ENCODE measurements around the gene SPOPL. TPM values are rescaled to one million over a fixed set of nuclear protein-coding genes. Genes with fewer than 3 reads are reported as not detected.

SPOPL gene
- total RNA-seq, 1 experiment from 2014 or later, result 15.8 TPM

DNA sequence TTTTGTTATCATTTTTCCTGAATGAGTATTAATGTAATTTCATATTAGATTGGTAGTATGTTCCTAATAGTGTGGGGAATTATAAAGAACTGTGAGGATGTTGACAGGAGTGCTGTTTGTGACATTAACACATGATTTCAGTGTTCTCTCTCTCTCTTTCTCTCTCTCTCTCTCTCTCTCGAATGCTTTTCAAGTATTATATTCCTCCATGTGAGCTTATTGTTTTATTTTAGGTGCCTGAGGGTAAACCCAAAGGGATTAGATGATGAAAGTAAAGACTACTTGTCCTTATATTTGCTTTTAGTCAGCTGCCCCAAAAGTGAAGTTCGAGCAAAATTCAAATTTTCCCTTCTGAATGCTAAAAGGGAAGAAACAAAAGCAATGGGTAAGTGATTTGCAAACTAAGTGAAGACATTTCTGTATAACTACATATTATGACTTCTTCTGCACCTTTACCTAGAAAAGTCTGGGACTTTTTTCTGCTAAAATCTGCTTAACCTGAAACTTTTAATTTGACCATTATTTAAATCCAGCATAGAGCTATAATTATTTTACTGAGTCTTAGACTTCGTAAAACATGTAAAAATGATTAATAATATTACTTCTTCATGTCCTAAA is 49.2 kb downstream of the SPOPL start:
- Mint-ChIP-seq H3K27ac (ENCODE audit: low read depth, unreplicated experiment) (no peak overlapping the region), H3K4me3 (ENCODE audit: unreplicated experiment) (no peak overlapping the region), H3K9me3 (ENCODE audit: unreplicated experiment) (no peaks in the 10 kb centered on the region), H3K4me1 (ENCODE audit: insufficient read depth, unreplicated experiment) (peaks cover 11% of the 10 kb centered on the region), H3K27me3 (ENCODE audit: insufficient read depth, unreplicated experiment) (no peaks in the 10 kb centered on the region), H3K36me3 (ENCODE audit: insufficient read depth, unreplicated experiment) (peaks cover 12% of the 10 kb centered on the region)
- ChIA-PET POLR2A (no interaction called here), CTCF (interaction anchor here (0.6 to 0.7 kb wide), 2 partner anchors 171 to 625 kb away, joined by 3 read pairs; no protein-coding TSS in a partner anchor)
- intact Hi-C loops (cut with micrococcal nuclease), result no loop called here
- no TSS peak for BruUV-seq (replicated peaks)
- TF ChIP-seq, protein P1, sequence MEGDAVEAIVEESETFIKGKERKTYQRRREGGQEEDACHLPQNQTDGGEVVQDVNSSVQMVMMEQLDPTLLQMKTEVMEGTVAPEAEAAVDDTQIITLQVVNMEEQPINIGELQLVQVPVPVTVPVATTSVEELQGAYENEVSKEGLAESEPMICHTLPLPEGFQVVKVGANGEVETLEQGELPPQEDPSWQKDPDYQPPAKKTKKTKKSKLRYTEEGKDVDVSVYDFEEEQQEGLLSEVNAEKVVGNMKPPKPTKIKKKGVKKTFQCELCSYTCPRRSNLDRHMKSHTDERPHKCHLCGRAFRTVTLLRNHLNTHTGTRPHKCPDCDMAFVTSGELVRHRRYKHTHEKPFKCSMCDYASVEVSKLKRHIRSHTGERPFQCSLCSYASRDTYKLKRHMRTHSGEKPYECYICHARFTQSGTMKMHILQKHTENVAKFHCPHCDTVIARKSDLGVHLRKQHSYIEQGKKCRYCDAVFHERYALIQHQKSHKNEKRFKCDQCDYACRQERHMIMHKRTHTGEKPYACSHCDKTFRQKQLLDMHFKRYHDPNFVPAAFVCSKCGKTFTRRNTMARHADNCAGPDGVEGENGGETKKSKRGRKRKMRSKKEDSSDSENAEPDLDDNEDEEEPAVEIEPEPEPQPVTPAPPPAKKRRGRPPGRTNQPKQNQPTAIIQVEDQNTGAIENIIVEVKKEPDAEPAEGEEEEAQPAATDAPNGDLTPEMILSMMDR (IDR thresholded peaks at IDR 0.05; ENCODE audit: unreplicated experiment), result no peak
- DNase-seq (ENCODE audit: unreplicated experiment), result no peak

DNA sequence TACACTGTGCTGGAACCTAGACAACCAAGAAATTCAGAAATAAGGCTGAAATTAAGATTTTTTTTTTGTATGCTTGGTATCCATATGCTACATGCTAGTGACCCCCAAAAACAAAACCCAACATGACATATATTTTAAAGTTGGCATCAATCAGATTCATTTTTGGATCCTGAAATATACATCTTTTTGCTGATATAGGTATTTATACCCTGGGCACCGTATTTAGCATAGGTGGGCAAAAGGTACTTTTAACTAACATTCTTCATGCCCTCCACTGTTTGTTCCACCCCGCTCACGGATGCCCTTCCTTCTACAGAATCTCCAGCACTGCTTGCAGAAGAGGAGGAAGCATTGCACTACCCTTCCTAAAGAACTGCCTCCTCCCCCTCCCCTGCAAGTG is 52.6 kb downstream of the SPOPL start:
- H3K9me3 Mint-ChIP-seq (ENCODE audit: unreplicated experiment), result no peaks in the 10 kb centered on the region

DNA sequence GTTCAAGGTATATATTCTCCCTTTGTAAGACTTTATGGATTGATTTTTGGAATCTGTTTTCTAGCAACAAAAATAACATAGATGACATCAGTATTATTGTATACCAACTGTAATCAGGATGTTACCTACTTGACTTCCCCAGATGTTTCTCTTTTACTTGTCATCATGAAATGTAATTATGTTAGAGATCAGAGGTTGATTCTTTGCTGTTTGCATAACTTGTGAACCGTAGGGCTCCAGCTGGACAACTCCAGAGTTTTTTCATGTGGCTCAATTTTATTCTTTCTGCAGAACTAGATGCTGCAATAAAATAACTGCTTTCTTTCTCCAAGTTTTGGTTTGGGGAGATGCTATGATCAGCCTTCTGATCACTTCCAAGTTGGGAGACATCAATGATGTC is 58.1 kb downstream of the SPOPL start:
- Mint-ChIP-seq H3K36me3 (ENCODE audit: insufficient read depth, unreplicated experiment) (peaks cover 50% of the 10 kb centered on the region), H3K9me3 (ENCODE audit: unreplicated experiment) (no peaks in the 10 kb centered on the region), H3K27me3 (ENCODE audit: insufficient read depth, unreplicated experiment) (no peaks in the 10 kb centered on the region), H3K4me3 (ENCODE audit: unreplicated experiment) (no peak overlapping the region), H3K27ac (ENCODE audit: low read depth, unreplicated experiment) (no peak overlapping the region), H3K4me1 (ENCODE audit: insufficient read depth, unreplicated experiment) (no peaks in the 10 kb centered on the region)
- no TSS peak for BruUV-seq (replicated peaks)
- ChIA-PET CTCF (interaction anchor here (0.6 kb wide), 1 partner anchor 198 kb away, joined by 3 read pairs; no protein-coding TSS in a partner anchor), POLR2A (interaction anchor here (0.9 kb wide), 1 partner anchor 59 kb away, joined by 4 read pairs; no protein-coding TSS in a partner anchor)
- TF ChIP-seq, protein P1 (IDR thresholded peaks at IDR 0.05; ENCODE audit: unreplicated experiment), result no peak
- DNase-seq (ENCODE audit: unreplicated experiment), result no peak
- intact Hi-C loops (cut with micrococcal nuclease), result no loop called here

More for the DNA sequence above, 52.6 kb downstream of the SPOPL start:
- peaks cover 7% of the 10 kb centered on the region for H3K4me1 Mint-ChIP-seq (ENCODE audit: insufficient read depth, unreplicated experiment)
- no peak overlapping the region for H3K4me3 Mint-ChIP-seq (ENCODE audit: unreplicated experiment)
- no TSS peak for BruUV-seq (replicated peaks)
- TF ChIP-seq, protein P1 (IDR thresholded peaks at IDR 0.05; ENCODE audit: unreplicated experiment), result no peak
- CTCF ChIA-PET, result interaction anchor here (0.6 kb wide), 1 partner anchor 350 kb away, joined by 3 read pairs; no protein-coding TSS in a partner anchor
- peaks cover 12% of the 10 kb centered on the region for H3K36me3 Mint-ChIP-seq (ENCODE audit: insufficient read depth, unreplicated experiment)
- intact Hi-C loops (cut with micrococcal nuclease), result no loop called here
- no peaks in the 10 kb centered on the region for H3K27me3 Mint-ChIP-seq (ENCODE audit: insufficient read depth, unreplicated experiment)
- no peak for DNase-seq (ENCODE audit: unreplicated experiment)
- H3K27ac Mint-ChIP-seq (ENCODE audit: low read depth, unreplicated experiment), result no peak overlapping the region
- POLR2A ChIA-PET, result interaction anchor here (1.2 kb wide), 1 partner anchor 29 kb away, joined by 3 read pairs; no protein-coding TSS in a partner anchor

DNA sequence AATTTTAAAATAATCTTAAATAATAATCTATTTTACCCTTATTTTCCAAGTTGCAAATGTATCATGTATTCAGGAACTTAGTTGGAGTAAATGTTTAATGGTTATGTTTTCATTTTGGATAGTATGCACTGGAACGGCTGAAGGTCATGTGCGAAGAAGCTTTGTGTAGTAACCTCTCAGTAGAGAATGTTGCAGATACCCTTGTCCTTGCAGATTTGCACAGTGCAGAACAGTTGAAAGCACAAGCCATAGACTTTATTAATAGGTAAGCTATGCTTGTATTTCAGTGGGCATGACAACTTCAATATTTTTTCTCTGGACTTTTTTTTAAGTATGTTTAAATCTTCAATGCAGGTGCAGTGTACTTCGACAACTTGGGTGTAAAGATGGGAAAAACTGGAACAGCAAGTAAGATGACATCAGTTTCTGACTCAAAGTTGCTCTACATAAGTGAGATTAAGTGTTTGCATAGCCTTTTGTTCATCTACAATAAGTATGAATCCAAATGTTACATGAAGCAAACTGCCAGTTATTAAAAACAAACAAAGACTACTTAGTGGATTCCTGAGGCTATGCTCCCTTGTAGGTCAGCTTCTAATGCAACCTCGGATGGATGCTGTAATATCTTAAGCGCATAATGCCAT is 63.1 kb downstream of the SPOPL start:
- no peak for DNase-seq (ENCODE audit: unreplicated experiment)
- TF ChIP-seq, protein P1 (IDR thresholded peaks at IDR 0.05; ENCODE audit: unreplicated experiment), result no peak
- no peaks in the 10 kb centered on the region for H3K9me3 Mint-ChIP-seq (ENCODE audit: unreplicated experiment)
- H3K27me3 Mint-ChIP-seq (ENCODE audit: insufficient read depth, unreplicated experiment), result no peaks in the 10 kb centered on the region
- H3K36me3 Mint-ChIP-seq (ENCODE audit: insufficient read depth, unreplicated experiment), result peaks cover 52% of the 10 kb centered on the region
- intact Hi-C loops (cut with micrococcal nuclease), result no loop called here
- H3K27ac Mint-ChIP-seq (ENCODE audit: low read depth, unreplicated experiment), result no peak overlapping the region
- ChIA-PET POLR2A (interaction anchor here (1.0 kb wide), 1 partner anchor 13 kb away, joined by 3 read pairs; no protein-coding TSS in a partner anchor), CTCF (no interaction called here)
- no peak overlapping the region for H3K4me3 Mint-ChIP-seq (ENCODE audit: unreplicated experiment)
- BruUV-seq (replicated peaks), result no TSS peak
- H3K4me1 Mint-ChIP-seq (ENCODE audit: insufficient read depth, unreplicated experiment), result no peaks in the 10 kb centered on the region
